HUES48 (cell line): ENCODE results near the gene EPHA2.
"Not testable (repeated sequence)": the region's sequence is repeated elsewhere in the genome, so short reads cannot be mapped to it uniquely, and the experiment has no call there.

ENCODE experiments used
- H3K27ac ChIP-seq: one replicate; pipeline ENCODE4 v1.7.0; 2013; ENCODE audit warnings: low read depth, low read length, inconsistent platforms
- H3K27me3 ChIP-seq: 2 replicates; pipeline ENCODE4 v1.6.1; 2013; ENCODE audit warnings: mild to moderate bottlenecking, low read length; ENCODE audit not compliant: control insufficient read depth, insufficient read depth
- H3K36me3 ChIP-seq: 2 replicates; pipeline ENCODE4 v1.6.1; 2013; ENCODE audit warnings: low read length; ENCODE audit not compliant: control insufficient read depth, insufficient read depth
- H3K4me1 ChIP-seq: 2 replicates; pipeline ENCODE4 v1.6.1; 2013; ENCODE audit warnings: mild to moderate bottlenecking, low read length; ENCODE audit not compliant: control insufficient read depth, insufficient read depth
- H3K4me3 ChIP-seq: 2 replicates; pipeline ENCODE4 v1.5.1; 2013; ENCODE audit warnings: mild to moderate bottlenecking, low read depth, low read length
- H3K9ac ChIP-seq: 2 replicates; pipeline ENCODE4 v1.6.1; 2013; ENCODE audit warnings: mild to moderate bottlenecking, low read depth, low read length, moderate library complexity
- H3K9me3 ChIP-seq: 2 replicates; pipeline ENCODE4 v1.6.1; 2013; ENCODE audit warnings: low read length; ENCODE audit not compliant: control insufficient read depth, insufficient read depth

Gene EPHA2

DNA sequence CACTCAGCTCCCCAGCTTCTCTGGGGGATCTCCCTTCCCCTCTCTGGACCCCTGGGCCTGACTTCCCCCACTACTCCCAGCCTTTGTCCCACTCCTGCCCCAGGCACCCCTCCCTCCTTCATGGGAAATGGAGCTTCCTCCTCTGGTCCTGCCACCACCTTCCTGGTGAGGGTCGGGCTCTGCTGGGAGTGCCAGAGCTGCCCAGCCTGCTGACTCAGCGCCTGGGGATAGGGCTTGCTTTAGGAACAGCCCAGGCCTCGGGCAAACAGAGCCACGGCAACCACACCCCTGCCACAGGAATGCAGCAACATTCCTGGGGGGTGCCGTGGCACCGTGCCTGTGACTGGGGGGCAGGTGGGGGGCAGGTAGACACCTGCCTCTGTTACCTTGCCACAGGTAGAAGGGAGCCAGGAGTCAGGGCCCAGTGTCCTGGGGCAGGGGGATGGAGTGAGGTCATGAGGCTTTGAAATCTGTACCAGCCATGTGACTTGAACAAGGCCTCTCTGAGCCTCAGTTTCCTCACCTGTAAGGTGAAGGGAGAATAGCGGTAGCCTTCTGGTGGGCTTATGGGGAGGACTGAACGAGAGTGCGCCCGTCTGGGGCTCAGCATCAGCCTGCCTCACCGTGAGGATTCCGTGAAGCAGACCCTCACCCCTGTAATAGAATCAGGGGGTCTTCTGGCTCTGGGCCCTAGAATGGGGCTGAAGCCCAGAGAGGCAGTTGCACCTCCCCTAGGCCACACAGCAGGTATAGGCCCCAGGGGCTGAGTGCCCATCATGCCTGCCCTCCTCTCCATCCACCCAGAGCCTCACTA, 17.8 kb upstream of the EPHA2 start:
- Histone ChIP-seq H3K27me3 (no peaks in the 10 kb centered on the region), H3K9me3 (no peaks in the 10 kb centered on the region), H3K27ac (peak overlapping the region; percentile 1), H3K4me3 (no peak overlapping the region), H3K9ac (no peak overlapping the region), H3K4me1 (peaks cover 15% of the 10 kb centered on the region), H3K36me3 (no peaks in the 10 kb centered on the region)

DNA sequence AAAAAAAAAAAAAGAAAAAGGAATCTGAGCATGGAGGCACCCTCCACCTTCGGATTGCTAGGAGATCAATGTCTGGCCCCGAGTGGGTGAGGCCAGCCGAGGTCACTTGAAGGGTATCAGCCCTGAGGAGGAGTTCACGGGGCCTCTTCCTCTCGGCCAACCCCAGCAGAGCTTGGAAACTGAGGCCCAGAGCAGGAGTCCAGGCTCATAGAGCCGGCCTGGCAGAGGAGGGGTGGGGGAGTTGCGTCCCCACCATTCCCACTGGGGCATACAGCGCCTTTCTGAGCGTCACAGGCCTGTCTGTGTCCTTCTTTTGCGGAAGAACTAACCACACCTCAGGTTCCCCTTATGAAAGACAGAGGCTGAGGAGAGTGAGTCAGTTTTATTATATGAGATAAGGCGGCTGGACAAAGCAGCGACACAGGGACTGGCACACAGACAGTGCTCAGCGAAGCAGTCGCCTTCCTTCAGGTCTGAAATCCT, 17.1 kb upstream of the EPHA2 start:
- H3K4me3 ChIP-seq, result no peak overlapping the region
- peaks cover 21% of the 10 kb centered on the region for H3K4me1 ChIP-seq
- peak overlapping the region; percentile 1 for H3K27ac ChIP-seq
- no peak overlapping the region for H3K9ac ChIP-seq
- no peaks in the 10 kb centered on the region for H3K27me3 ChIP-seq
- H3K36me3 ChIP-seq, result no peaks in the 10 kb centered on the region
- H3K9me3 ChIP-seq, result no peaks in the 10 kb centered on the region

DNA sequence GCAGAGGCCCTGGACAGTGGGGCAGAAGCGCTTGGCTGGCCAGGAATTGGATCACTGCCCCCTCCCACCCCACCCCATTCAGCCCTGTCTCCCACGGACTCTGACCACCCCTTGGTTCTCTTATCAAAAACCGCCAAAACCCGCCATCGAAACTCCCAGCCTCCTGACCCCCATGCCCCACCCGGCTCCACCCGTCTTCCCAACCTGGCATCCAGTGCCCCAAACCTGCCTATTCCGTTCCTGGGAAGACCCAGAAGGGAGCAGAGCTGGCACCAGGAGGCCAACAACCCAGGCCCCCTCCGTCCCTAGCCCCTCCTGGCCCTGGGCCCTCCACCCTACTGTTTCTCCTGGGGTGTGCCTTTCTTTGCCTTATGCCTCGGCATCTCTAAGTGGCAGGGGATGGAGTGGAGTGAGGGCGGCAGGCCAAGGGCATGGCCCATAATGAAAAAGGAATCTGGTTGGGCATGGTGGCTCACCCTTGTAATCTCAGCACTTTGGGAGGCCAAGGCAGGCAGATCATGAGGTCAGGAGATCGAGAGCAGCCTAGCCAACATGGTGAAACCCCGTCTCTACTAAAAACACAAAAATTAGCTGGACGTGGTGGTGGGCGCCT, 16.5 kb upstream of the EPHA2 start:
- H3K4me1 ChIP-seq, result peaks cover 21% of the 10 kb centered on the region
- no peak overlapping the region for H3K4me3 ChIP-seq
- H3K27me3 ChIP-seq, result no peaks in the 10 kb centered on the region
- H3K9me3 ChIP-seq, result no peaks in the 10 kb centered on the region
- no peaks in the 10 kb centered on the region for H3K36me3 ChIP-seq
- no peak overlapping the region for H3K27ac ChIP-seq
- no peak overlapping the region for H3K9ac ChIP-seq

DNA sequence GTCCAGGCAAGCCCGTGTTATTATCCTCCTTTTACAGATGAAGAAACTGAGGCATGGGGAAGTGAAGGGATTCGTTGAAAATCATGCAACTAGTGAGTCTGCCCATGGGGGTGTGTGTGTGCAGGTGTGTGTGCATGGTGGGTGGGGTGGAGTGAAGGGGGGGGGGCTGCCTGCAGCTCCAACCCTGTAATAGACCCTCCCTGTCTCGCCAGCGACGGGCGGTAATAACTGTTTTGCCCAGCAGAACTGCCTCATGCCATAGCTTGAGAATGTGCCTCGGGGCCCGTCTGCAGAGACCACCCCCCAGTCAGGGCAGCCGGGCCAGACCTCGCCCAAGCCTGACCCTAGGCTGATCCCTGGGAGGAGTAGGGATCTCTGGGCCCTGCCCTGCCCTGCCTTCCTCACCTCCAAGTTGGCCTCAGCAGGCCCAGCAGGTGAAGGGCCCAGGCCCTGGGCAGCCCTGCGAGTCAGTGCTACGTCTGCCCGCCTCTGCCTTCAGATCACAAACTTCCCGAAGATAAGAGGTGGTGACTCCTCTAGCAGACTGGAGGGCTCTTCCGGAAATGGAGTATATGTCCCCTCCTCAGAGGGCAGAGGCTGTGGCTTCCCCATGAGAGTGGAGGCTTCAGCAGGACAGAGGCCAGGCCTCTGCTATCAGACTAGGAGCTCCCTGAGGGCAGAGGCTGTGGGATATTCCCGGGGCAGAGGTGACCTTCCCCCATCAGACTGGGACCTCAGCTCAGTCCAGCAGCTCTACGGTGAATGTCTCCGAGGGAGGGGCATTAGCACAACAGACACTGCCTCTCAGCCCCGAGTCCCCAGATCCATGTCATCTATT, 15.7 kb upstream of the EPHA2 start:
- Histone ChIP-seq H3K27me3 (no peaks in the 10 kb centered on the region), H3K4me3 (no peak overlapping the region), H3K9me3 (no peaks in the 10 kb centered on the region), H3K27ac (no peak overlapping the region), H3K4me1 (peaks cover 21% of the 10 kb centered on the region), H3K9ac (no peak overlapping the region), H3K36me3 (no peaks in the 10 kb centered on the region)

DNA sequence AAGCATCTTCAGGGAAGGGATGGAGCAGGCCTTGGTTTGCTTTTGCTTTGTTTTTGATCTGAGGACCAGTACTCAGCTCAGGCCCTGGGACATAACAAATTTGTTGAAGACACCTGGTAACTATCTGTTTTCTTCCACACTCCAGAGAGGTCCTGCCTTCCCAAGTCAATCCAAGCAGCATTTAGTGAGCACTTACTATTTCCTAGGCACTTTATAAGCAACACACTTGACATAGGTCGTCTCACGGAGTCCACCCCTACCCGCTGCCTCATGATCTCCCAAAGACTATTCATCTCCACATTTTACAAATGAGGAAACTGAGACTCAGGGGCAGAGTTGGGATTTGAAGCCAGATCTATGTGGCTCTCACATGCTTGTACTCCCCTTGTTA, 14.4 kb upstream of the EPHA2 start:
- Histone ChIP-seq H3K9ac (no peak overlapping the region), H3K4me3 (no peak overlapping the region), H3K27ac (no peak overlapping the region), H3K4me1 (peaks cover 16% of the 10 kb centered on the region), H3K27me3 (no peaks in the 10 kb centered on the region), H3K9me3 (no peaks in the 10 kb centered on the region), H3K36me3 (no peaks in the 10 kb centered on the region)

DNA sequence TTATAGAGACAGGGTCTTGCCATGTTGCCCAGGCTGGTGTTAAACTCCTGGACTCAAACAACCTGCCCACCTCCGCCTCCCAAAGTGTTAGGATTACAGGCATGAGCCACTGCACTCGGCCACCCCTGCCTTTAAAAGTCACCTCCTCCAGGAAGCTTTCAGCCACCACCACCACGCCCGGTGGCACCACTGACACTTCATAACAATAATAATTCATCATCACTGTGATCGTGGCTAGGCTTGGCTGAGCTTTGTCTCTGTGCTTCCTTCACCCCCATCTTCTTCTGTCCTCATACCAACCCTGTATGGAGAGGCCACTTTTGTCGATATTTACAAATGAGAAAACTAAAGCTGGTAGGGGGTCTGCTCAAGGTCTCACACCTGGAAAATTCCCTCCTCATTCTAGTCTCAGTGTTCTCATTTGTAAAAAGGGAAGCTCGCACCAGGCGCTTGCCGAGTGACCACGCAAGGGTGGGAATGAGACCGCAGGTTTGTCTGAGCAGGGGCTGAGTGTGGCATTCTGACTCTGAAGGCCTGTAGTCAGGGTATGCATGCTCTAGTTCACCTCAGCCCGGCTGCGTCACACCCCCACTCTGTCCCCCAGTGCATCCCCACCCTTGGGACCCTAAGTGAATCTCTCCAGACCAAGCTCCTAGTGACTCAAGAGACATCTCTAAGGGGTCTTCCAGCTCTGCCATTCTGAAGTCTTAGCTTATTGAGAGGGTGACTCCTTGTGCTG, 12.9 kb upstream of the EPHA2 start:
- peak overlapping the region; percentile 20 for H3K27ac ChIP-seq

DNA sequence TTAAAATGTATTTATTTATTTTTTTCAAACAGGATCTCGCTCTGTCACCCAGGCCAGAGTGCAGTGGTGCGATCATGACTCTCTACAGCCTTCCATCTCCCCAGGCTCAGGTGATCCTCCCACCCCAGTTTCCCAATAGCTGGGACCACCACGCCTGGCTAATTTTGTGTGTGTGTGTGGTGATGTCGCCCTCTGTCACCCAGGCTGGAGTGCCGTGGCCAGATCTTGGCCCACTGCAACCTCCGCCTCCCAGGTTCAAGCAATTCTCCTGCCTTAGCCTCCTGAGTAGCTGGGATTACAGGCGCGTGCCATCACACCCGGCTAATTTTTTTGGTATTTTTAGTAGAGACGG, 12.3 kb upstream of the EPHA2 start:
- Histone ChIP-seq H3K4me3 (peak overlapping the region; percentile 63; the same call in 1 of the 2 replicates), H3K4me1 (peaks cover 22% of the 10 kb centered on the region), H3K27ac (peak overlapping the region; percentile 42)
- H3K27me3 ChIP-seq, H3K36me3 ChIP-seq, H3K9ac ChIP-seq, H3K9me3 ChIP-seq: not testable (repeated sequence)

More for the DNA sequence above, 12.9 kb upstream of the EPHA2 start:
- no peaks in the 10 kb centered on the region for H3K9me3 ChIP-seq
- no peak overlapping the region for H3K4me3 ChIP-seq
- no peak overlapping the region for H3K9ac ChIP-seq
- H3K36me3 ChIP-seq, result no peaks in the 10 kb centered on the region
- peaks cover 22% of the 10 kb centered on the region for H3K4me1 ChIP-seq
- no peaks in the 10 kb centered on the region for H3K27me3 ChIP-seq

DNA sequence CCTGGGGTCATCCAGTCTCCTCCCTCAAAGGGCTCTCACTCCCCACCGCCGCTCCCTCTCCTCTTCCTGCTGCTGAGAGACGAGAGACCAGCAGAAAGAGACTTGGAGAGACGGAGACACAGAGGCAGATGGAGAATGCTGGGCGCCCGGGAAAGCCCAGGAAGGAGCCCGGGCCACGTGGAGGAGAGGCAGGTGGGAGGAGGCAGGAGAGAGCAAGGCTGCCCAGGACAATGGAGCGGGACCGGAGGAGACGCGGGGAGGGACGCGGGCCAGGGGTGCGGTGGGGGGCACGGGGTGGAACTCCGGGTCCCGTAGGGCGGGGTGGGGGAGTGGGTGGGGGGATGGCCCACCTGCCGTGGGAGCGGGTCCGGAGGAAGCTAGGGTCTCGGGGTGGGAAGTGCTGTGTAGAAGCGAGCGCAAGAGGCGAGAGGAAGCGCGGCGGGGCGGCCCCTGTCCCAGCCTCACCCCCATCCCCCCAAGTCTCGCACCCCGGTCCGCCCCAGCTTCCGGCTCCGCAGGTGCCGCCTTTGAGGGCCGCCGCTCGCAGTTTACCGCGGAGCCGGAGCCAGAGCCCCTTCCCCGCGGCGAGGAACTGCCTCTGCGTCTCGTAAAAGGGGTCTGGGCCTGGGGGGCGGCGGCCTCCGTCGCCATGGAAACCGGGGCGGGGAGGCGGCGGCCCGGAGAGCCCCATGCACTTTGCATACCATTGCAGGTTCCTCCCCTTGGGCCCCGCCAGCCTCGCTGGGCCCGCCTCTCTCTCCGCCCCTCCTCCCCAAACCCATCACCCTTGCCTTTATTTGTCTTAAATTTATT, 11.7 kb upstream of the EPHA2 start:
- Histone ChIP-seq H3K9ac (peak overlapping the region; percentile 50; the same call in 1 of the 2 replicates), H3K36me3 (no peaks in the 10 kb centered on the region), H3K27me3 (no peaks in the 10 kb centered on the region), H3K9me3 (no peaks in the 10 kb centered on the region), H3K4me1 (peaks cover 27% of the 10 kb centered on the region), H3K27ac (peak overlapping the region; percentile 88), H3K4me3 (peak overlapping the region; percentile 63)

DNA sequence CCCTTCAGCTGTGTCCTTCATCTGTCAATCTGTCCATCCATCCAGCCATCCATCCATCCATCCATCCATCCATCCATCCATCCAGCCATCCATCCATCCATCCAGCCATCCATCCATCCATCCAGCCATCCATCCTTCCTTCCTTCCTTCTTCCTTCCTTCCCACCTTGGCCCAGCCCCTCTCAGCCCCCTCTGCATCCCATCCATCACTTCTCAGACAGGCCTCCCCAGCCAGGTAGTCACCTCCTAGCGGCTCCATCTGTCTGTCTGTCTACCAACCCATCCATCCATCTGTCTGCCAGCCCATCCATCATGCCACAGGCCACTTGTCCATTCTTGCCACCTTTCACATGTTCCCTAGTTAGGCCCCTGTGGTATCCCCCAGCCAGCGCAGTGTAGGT, 10.2 kb upstream of the EPHA2 start:
- Histone ChIP-seq H3K9me3 (no peaks in the 10 kb centered on the region), H3K4me1 (peaks cover 36% of the 10 kb centered on the region), H3K27me3 (peaks cover 8% of the 10 kb centered on the region; the same call in 1 of the 2 replicates), H3K36me3 (no peaks in the 10 kb centered on the region), H3K9ac (no peak overlapping the region), H3K27ac (no peak overlapping the region), H3K4me3 (no peak overlapping the region)

DNA sequence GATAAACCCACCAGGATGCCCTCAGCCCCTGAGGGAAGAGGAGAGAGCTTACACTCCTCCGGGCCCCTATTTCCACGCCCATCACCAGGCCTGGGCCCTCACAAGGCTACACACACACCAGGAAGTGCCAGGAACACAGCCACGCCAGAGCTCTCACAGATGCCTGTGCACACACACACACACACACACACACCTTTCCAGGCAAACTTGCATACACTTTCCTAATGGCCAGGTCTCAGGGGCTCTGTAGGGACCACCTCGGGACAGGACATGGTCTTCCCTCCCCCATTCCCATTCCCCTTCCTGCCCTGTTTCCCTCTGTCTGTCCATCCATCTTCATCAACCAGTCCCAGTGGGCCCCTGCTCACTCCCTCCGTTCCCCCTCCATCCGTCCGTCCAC, 9.7 kb upstream of the EPHA2 start:
- Histone ChIP-seq H3K27ac (no peak overlapping the region), H3K9ac (no peak overlapping the region), H3K4me1 (peaks cover 36% of the 10 kb centered on the region)

More for the DNA sequence above, 9.7 kb upstream of the EPHA2 start:
- Histone ChIP-seq H3K4me3 (no peak overlapping the region), H3K9me3 (no peaks in the 10 kb centered on the region), H3K27me3 (peaks cover 8% of the 10 kb centered on the region; the same call in 1 of the 2 replicates), H3K36me3 (no peaks in the 10 kb centered on the region)
